MM.1S (cell line): ENCODE measurements around the gene COMMD10.

Source experiments
- EZH2 ChIP-seq: fragments of 300-600 bp; sonication (generic); optimal IDR thresholded peaks from 2 replicates; pipeline ENCODE3; 2017; ENCODE audit warnings: low read depth, mild to moderate bottlenecking, antibody characterized with exemption, low read length, mixed read lengths
- TF ChIP-seq, protein P1 (sequence below): fragments of 300-600 bp; sonication (generic); IDR thresholded peaks from 2 replicates; pipeline ENCODE4 v1.5.1; 2016; ENCODE audit warnings: antibody characterized with exemption, low read length, mixed read lengths

DNA sequence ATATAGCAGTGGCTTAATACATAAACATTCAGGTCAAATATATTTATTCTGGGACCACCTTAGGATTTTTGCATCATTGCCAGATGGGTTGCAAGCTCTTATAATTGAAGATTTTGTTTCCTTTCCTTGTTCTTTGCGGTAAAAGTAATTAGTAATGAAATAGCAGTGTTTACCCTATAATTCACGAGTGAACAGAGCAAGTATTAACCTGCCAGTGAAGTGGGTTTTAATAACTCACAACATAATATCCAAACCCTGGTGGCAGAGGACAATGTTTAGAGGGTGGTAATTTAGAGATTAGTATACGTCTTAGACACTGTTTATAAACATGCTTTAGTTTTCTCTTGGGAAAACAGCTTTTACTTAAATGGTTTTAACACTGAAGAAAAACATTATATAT, 40.8 kb upstream of the COMMD10 start:
- TF ChIP-seq, protein P1, sequence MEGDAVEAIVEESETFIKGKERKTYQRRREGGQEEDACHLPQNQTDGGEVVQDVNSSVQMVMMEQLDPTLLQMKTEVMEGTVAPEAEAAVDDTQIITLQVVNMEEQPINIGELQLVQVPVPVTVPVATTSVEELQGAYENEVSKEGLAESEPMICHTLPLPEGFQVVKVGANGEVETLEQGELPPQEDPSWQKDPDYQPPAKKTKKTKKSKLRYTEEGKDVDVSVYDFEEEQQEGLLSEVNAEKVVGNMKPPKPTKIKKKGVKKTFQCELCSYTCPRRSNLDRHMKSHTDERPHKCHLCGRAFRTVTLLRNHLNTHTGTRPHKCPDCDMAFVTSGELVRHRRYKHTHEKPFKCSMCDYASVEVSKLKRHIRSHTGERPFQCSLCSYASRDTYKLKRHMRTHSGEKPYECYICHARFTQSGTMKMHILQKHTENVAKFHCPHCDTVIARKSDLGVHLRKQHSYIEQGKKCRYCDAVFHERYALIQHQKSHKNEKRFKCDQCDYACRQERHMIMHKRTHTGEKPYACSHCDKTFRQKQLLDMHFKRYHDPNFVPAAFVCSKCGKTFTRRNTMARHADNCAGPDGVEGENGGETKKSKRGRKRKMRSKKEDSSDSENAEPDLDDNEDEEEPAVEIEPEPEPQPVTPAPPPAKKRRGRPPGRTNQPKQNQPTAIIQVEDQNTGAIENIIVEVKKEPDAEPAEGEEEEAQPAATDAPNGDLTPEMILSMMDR: no peak
- TF ChIP-seq EZH2: no peak
